H1 (cell line): Measurements from ENCODE around the gene SLU7.

ENCODE experiments used
- BACH1 ChIP-seq: IDR thresholded peaks from 2 replicates; pipeline ENCODE4 v1.6.1; 2012; ENCODE audit warnings: low read length, improper control_type of control experiment
- CEBPB ChIP-seq: IDR thresholded peaks from 2 replicates; pipeline ENCODE4 v1.6.1; 2012; ENCODE audit warnings: low read depth, low read length
- CREB1 ChIP-seq: IDR thresholded peaks from 2 replicates; pipeline ENCODE4 v1.6.1; 2012; ENCODE audit warnings: inconsistent platforms
- CTCF ChIP-seq, 3 experiments: IDR thresholded peaks; 1 replicate in 2 of 3; 2 replicates in 1 of 3; pipeline versions ENCODE4 v1.5.1 to v1.6.1; 2011; ENCODE audit warnings: low read length in 3 of 3, mild to moderate bottlenecking in 3 of 3, inconsistent platforms in 2 of 3, low read depth in 1 of 3, moderate library complexity in 1 of 3; ENCODE audit not compliant: insufficient read depth in 1 of 3; ENCODE audit errors: control extremely low read depth in 1 of 3
- EP300 ChIP-seq, 2 experiments: IDR thresholded peaks; 1 replicate in 1 of 2; 2 replicates in 1 of 2; pipeline ENCODE4 v1.6.1; 2011 to 2012; ENCODE audit warnings: low read depth in 2 of 2, low read length in 2 of 2, mild to moderate bottlenecking in 2 of 2, borderline replicate concordance in 1 of 2, inconsistent platforms in 1 of 2, moderate library complexity in 1 of 2
- GABPA ChIP-seq: IDR thresholded peaks from 2 replicates; pipeline ENCODE4 v1.6.1; 2011; ENCODE audit warnings: mild to moderate bottlenecking, low read length, moderate library complexity, borderline replicate concordance; ENCODE audit not compliant: insufficient read depth
- JUND ChIP-seq: IDR thresholded peaks from 2 replicates; pipeline ENCODE4 v1.6.1; 2011; ENCODE audit warnings: mild to moderate bottlenecking, improper control_type of control experiment, low read length
- KDM1A ChIP-seq: fragments of 200-600, 300-600 bp; sonication (generic); IDR thresholded peaks from 2 replicates; pipeline ENCODE4 v1.7.1; 2016; ENCODE audit warnings: mild to moderate bottlenecking, low read length, borderline replicate concordance
- POLR2A ChIP-seq, 2 experiments: IDR thresholded peaks; 1 replicate in 1 of 2; 2 replicates in 1 of 2; pipeline ENCODE4 v1.6.1; 2011; ENCODE audit warnings: low read depth in 2 of 2, low read length in 2 of 2, mild to moderate bottlenecking in 2 of 2; ENCODE audit errors: control extremely low read depth in 1 of 2
- RBBP5 ChIP-seq: IDR thresholded peaks from 2 replicates; pipeline ENCODE4 v1.7.1; 2012; ENCODE audit warnings: low read depth, mild to moderate bottlenecking, inconsistent platforms, low read length, moderate library complexity, borderline replicate concordance
- RFX5 ChIP-seq: IDR thresholded peaks from 2 replicates; pipeline ENCODE4 v1.6.1; 2011; ENCODE audit warnings: low read depth, low read length, improper control_type of control experiment, borderline replicate concordance
- TAF1 ChIP-seq: IDR thresholded peaks from 2 replicates; pipeline ENCODE4 v1.6.1; 2011; ENCODE audit warnings: mild to moderate bottlenecking, low read depth, low read length

GRCh38 chr5:160432196-160432595, 13.3 kb upstream of the SLU7 start:
- TF ChIP-seq CEBPB (no peak), CTCF (IDR thresholded peaks at IDR 0.05; ENCODE audit: control extremely low read depth in 1 of 3, insufficient read depth in 1 of 3, low read depth in 1 of 3, low read length in 3 of 3) (no peak), TAF1 (no peak), KDM1A (no peak), POLR2A (IDR thresholded peaks at IDR 0.05; ENCODE audit: control extremely low read depth in 1 of 2, low read depth in 2 of 2, low read length in 2 of 2) (no peak), BACH1 (no peak), EP300 (IDR thresholded peaks at IDR 0.05; ENCODE audit: borderline replicate concordance in 1 of 2, low read depth in 2 of 2, low read length in 2 of 2) (no peak), CREB1 (no peak), GABPA (no peak), RBBP5 (no peak), JUND (no peak), RFX5 (no peak)
